Measurements from ENCODE around the gene ZNF382. TPM values are rescaled to one million over a fixed set of nuclear protein-coding genes. Genes with fewer than 3 reads are reported as not detected.
"Not testable (repeated sequence)": the region's sequence is repeated elsewhere in the genome, so short reads cannot be mapped to it uniquely, and the experiment has no call there.

Gene ZNF382
- total RNA-seq, 6 donors from 2014 or later, result 0.78 to 5.7 (median 4.1) TPM

DNA sequence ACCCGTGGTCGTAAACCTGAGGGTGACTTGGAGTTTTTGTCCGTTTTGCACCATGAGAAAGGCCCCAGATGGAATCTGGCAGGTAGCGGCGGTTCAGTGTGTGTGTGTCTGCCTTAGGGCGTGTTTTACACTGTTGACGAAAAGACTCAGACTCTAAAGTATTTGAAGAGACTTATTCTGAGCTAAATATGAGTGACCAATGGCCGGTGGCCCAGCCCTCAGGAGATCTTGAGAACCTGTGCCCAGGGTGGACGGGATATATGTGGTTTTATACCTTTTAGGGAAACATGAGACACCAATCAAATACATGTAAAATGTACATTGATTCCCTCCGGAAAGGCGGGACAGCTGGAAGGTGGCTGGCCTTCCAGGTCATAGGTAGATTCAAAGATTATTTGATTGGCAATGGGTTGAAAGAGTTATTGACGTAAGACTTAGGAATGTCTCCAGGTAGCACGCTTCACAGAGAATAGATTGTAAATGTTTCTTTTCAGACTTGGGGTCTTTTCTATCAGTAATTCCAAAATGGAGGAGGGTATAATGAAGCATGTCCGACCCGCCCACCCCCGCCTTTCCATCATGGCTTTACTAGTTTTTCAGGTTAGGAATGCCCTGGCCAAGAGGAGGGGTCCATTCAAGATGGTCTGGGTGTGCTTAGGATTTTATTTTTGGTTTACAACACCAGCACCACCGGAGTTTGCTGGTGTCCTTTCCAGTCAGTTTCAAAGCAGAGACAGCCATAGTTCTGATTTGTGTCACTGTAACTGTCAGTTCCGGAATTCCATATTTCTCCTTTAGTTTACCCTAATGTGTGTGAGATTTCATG is 31.0 kb upstream of the ZNF382 start:
- Histone ChIP-seq H3K4me3 (peak overlapping the region; percentile 70 to 95 (median 77)), H3K27ac (peak overlapping the region; percentile 87 to 92 (median 91)), H3K4me1 (peaks cover 10 to 22% (median 12%) of the 10 kb centered on the region in 4 donors), H3K9me3 (peaks cover 0 to 35% (median 29%) of the 10 kb centered on the region in 4 donors), H3K36me3 (peaks cover 13 to 39% (median 25%) of the 10 kb centered on the region in 4 donors), H3K27me3 (no peaks in the 10 kb centered on the region)
- DNase-seq (peak in 1 of 2 donors; percentile 23), ATAC-seq (ENCODE audit: low FRiP score in 2 of 2) (peak in 1 of 2 donors; percentile 32)
- WGBS, 2 donors, result 29 to 33% methylated on average over 17 to 18 of the region's 18 CpGs
- TF ChIP-seq, protein P1, sequence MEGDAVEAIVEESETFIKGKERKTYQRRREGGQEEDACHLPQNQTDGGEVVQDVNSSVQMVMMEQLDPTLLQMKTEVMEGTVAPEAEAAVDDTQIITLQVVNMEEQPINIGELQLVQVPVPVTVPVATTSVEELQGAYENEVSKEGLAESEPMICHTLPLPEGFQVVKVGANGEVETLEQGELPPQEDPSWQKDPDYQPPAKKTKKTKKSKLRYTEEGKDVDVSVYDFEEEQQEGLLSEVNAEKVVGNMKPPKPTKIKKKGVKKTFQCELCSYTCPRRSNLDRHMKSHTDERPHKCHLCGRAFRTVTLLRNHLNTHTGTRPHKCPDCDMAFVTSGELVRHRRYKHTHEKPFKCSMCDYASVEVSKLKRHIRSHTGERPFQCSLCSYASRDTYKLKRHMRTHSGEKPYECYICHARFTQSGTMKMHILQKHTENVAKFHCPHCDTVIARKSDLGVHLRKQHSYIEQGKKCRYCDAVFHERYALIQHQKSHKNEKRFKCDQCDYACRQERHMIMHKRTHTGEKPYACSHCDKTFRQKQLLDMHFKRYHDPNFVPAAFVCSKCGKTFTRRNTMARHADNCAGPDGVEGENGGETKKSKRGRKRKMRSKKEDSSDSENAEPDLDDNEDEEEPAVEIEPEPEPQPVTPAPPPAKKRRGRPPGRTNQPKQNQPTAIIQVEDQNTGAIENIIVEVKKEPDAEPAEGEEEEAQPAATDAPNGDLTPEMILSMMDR (IDR thresholded peaks at IDR 0.05), result no peak
- TF ChIP-seq POLR2A (IDR thresholded peaks at IDR 0.05) (no peak), POLR2AphosphoS5 (IDR thresholded peaks at IDR 0.05) (no peak), EP300 (IDR thresholded peaks at IDR 0.05) (no peak)

DNA sequence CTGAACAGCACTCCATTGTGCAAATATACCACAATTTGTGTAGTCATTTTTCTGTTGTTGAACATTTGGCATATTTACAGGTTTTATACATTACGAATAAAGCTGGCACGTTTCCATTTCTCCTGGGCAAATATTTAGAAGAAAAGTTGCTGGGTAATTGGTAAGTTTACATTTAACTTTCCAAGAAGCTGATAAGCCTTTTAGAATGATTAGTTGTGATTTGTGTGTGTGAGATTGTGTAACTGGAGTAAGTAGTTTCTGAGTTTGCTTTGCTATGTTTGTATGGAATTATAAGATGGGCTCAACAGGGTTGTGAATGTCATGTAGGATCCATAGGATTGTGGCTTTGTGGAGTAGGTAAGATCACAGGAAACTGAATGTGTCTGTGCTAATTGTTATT is 30.4 kb upstream of the ZNF382 start:
- Histone ChIP-seq H3K4me3 (no peak overlapping the region), H3K27ac (no peak overlapping the region), H3K9me3 (peaks cover 5 to 36% (median 28%) of the 10 kb centered on the region in 4 donors), H3K27me3 (no peaks in the 10 kb centered on the region), H3K4me1 (peaks cover 10 to 22% (median 12%) of the 10 kb centered on the region in 4 donors), H3K36me3 (peaks cover 18 to 39% (median 26%) of the 10 kb centered on the region in 4 donors)
- ATAC-seq (ENCODE audit: low FRiP score in 2 of 2) (no peak), DNase-seq (no peak)
- TF ChIP-seq EP300 (IDR thresholded peaks at IDR 0.05), result no peak
- TF ChIP-seq POLR2AphosphoS5 (IDR thresholded peaks at IDR 0.05), result no peak
- TF ChIP-seq, protein P1 (IDR thresholded peaks at IDR 0.05), result no peak
- no peak for TF ChIP-seq POLR2A (IDR thresholded peaks at IDR 0.05)
- 49 to 74% methylated on average over 2 of the region's 2 CpGs for WGBS, 2 donors

GRCh38 chr19:36577271-36577996 is 27.7 kb upstream of the ZNF382 start:
- ATAC-seq (ENCODE audit: low FRiP score in 2 of 2) (no peak), DNase-seq (no peak)
- H3K9me3 ChIP-seq, result peaks cover 17 to 51% (median 40%) of the 10 kb centered on the region in 4 donors
- H3K4me1 ChIP-seq, result peaks cover 6 to 13% (median 9%) of the 10 kb centered on the region in 4 donors
- no peaks in the 10 kb centered on the region for H3K27me3 ChIP-seq
- no peak overlapping the region for H3K4me3 ChIP-seq
- no peak overlapping the region for H3K27ac ChIP-seq
- no peak for TF ChIP-seq POLR2A (IDR thresholded peaks at IDR 0.05)
- TF ChIP-seq POLR2AphosphoS5 (IDR thresholded peaks at IDR 0.05), result no peak
- TF ChIP-seq, protein P1 (IDR thresholded peaks at IDR 0.05), result no peak
- no peak for TF ChIP-seq EP300 (IDR thresholded peaks at IDR 0.05)
- peaks cover 18 to 52% (median 34%) of the 10 kb centered on the region in 4 donors for H3K36me3 ChIP-seq
- 92 to 94% methylated on average over 3 of the region's 3 CpGs for WGBS, 2 donors

DNA sequence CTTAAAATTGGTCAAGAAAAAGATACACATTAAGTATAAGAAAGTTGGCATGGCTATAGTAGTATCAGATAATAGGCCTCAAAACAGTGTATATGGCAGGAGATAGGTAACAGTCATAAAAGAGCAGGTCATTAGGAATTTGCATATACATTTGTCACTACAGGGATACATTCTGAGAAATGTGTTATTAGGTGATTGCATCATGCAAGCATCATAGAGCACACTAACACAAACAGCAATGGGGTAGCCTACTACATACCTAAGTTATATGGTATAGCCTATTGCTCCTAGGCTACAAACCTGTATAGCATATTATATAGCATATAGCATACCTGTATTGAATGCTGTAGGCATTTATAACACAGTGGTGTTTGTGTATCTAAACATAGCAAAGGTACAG is 25.9 kb upstream of the ZNF382 start:
- Histone ChIP-seq H3K27me3 (no peaks in the 10 kb centered on the region), H3K4me3 (no peak overlapping the region), H3K36me3 (peaks cover 18 to 52% (median 34%) of the 10 kb centered on the region in 4 donors), H3K4me1 (peaks cover 2 to 8% (median 6%) of the 10 kb centered on the region in 4 donors), H3K27ac (no peak overlapping the region), H3K9me3 (peaks cover 17 to 64% (median 50%) of the 10 kb centered on the region in 4 donors)
- TF ChIP-seq, protein P1 (IDR thresholded peaks at IDR 0.05), result no peak
- TF ChIP-seq POLR2A (IDR thresholded peaks at IDR 0.05) (no peak), EP300 (IDR thresholded peaks at IDR 0.05) (no peak), POLR2AphosphoS5 (IDR thresholded peaks at IDR 0.05) (no peak)
- DNase-seq, result no peak
- ATAC-seq (ENCODE audit: low FRiP score in 2 of 2), result no peak

- H3K36me3 ChIP-seq; ATAC-seq (ENCODE audit: low FRiP score in 2 of 2); H3K4me3 ChIP-seq; DNase-seq; H3K27me3 ChIP-seq; H3K4me1 ChIP-seq; H3K27ac ChIP-seq: not testable (repeated sequence)
- 88 to 96% methylated on average over 10 of the region's 10 CpGs for WGBS, 2 donors
- peaks cover 0 to 20% (median 5%) of the 10 kb centered on the region in 4 donors for H3K9me3 ChIP-seq
Measured at GRCh38 chr19:36602681-36603080, 2.4 kb upstream of the ZNF382 start.

All from upper lobe of left lung (tissue), 6 donors.